SK-N-SH (cell line): ENCODE data around the gene FBXL2. TPM values are rescaled to one million over a fixed set of nuclear protein-coding genes. Genes with fewer than 3 reads are reported as not detected.

Experiments
- CTCF ChIA-PET: fragments of 300-600, 350-600 bp; formaldehyde crosslinking; extraction: SDS; loops from one replicate; lab custom pipeline; 2021; lab: Yijun Ruan, JAX
- POLR2A ChIA-PET: fragments of 350-600 bp; sonication (Branson Sonifier 250); formaldehyde crosslinking; extraction: SDS; loops from one replicate; lab custom pipeline; 2020; ENCODE audit warnings: antibody characterized with exemption, inconsistent platforms; lab: Yijun Ruan, JAX
- DNase-seq: peaks from one replicate; pipeline ENCODE4 v3.0.0; 2012
- H2AFZ ChIP-seq: fragments of 200-600 bp; sonication (generic); 2 replicates; pipeline ENCODE4 v1.8.1; 2016; ENCODE audit warnings: antibody characterized with exemption, mild to moderate bottlenecking, low read depth
- H3F3A ChIP-seq: fragments of 200-600 bp; sonication (generic); replicated peaks from 2 replicates; pipeline ENCODE3; 2016; ENCODE audit warnings: antibody characterized with exemption, mild to moderate bottlenecking; ENCODE audit not compliant: insufficient read depth
- H3K27ac ChIP-seq, 2 experiments: fragments of 200-500 bp in 1 of 2; fragments of 200-600 bp in 1 of 2; sonication (Bioruptor generic) in 1 of 2; sonication (generic), shearing (Covaris generic) in 1 of 2; 2 replicates each; pipeline versions ENCODE4 v1.5.1 to v1.6.1; 2014 to 2016; ENCODE audit warnings: low read depth in 2 of 2, inconsistent platforms in 1 of 2, low read length in 1 of 2, mild to moderate bottlenecking in 1 of 2, mixed read lengths in 1 of 2
- H3K27me3 ChIP-seq: fragments of 200-600 bp; sonication (generic), shearing (Covaris generic); 2 replicates; pipeline ENCODE4 v1.6.1; 2016; ENCODE audit warnings: mixed run types; ENCODE audit not compliant: insufficient read depth
- H3K36me3 ChIP-seq, 2 experiments: fragments of 200-500 bp in 1 of 2; fragments of 200-600 bp in 1 of 2; sonication (Bioruptor generic) in 1 of 2; sonication (generic) in 1 of 2; replicated peaks in 1 of 2; 2 replicates each; pipeline versions ENCODE3 to v1.5.1; 2014 to 2016; ENCODE audit warnings: low read length in 1 of 2, mild to moderate bottlenecking in 1 of 2; ENCODE audit not compliant: insufficient read depth in 2 of 2, control insufficient read depth in 1 of 2
- H3K4me1 ChIP-seq, 2 experiments: fragments of 200-500 bp in 1 of 2; fragments of 200-600 bp in 1 of 2; sonication (Bioruptor generic) in 1 of 2; sonication (generic), shearing (Covaris generic) in 1 of 2; 2 replicates each; pipeline versions ENCODE4 v1.5.1 to v1.6.1; 2014 to 2016; ENCODE audit warnings: low read depth in 1 of 2, low read length in 1 of 2, mixed run types in 1 of 2; ENCODE audit not compliant: insufficient read depth in 2 of 2, control insufficient read depth in 1 of 2
- H3K4me2 ChIP-seq: fragments of 200-600 bp; sonication (generic), shearing (Covaris generic); 2 replicates; pipeline ENCODE4 v1.6.1; 2017; ENCODE audit warnings: mixed run types
- H3K4me3 ChIP-seq, 2 experiments: fragments of 200-500 bp in 1 of 2; fragments of 200-600 bp in 1 of 2; sonication (Bioruptor generic) in 1 of 2; sonication (generic), shearing (Covaris generic) in 1 of 2; 2 replicates each; pipeline versions ENCODE4 v1.5.1 to v1.8.1; 2014 to 2016; ENCODE audit warnings: low read depth in 2 of 2, inconsistent platforms in 1 of 2, low read length in 1 of 2, mild to moderate bottlenecking in 1 of 2, mixed read lengths in 1 of 2, moderate library complexity in 1 of 2
- H3K79me2 ChIP-seq: fragments of 200-600 bp; sonication (generic); 2 replicates; pipeline ENCODE4 v1.8.1; 2017; ENCODE audit warnings: mild to moderate bottlenecking; ENCODE audit not compliant: insufficient read depth
- H3K9ac ChIP-seq: fragments of 200-600 bp; sonication (generic); 2 replicates; pipeline ENCODE4 v1.6.1; 2017; ENCODE audit warnings: mixed run types
- H3K9me2 ChIP-seq: fragments of 200-600 bp; sonication (generic); 2 replicates; pipeline ENCODE4 v1.6.1; 2017; ENCODE audit warnings: mixed run types
- H3K9me3 ChIP-seq: fragments of 200-600 bp; sonication (generic); 2 replicates; pipeline ENCODE4 v1.6.1; 2017; ENCODE audit warnings: mixed run types, mild to moderate bottlenecking, moderate library complexity
- H4K20me1 ChIP-seq: fragments of 200-600 bp; sonication (generic); 2 replicates; pipeline ENCODE4 v1.6.1; 2017; ENCODE audit warnings: mild to moderate bottlenecking, mixed run types; ENCODE audit not compliant: insufficient read depth
- EZH2phosphoT487 ChIP-seq: fragments of 200-600 bp; sonication (generic); IDR thresholded peaks from 2 replicates; pipeline ENCODE4 v1.6.1; 2017; ENCODE audit warnings: low read depth, mixed run types, mild to moderate bottlenecking, antibody characterized with exemption, moderate library complexity, borderline replicate concordance
- FOXJ3 ChIP-seq: sonication (generic); formaldehyde crosslinking; IDR thresholded peaks from 2 replicates; pipeline ENCODE4 v1.5.1; 2020; ENCODE audit warnings: mild to moderate bottlenecking, missing genetic modification reagents
- GATA2 ChIP-seq: sonication (generic); formaldehyde crosslinking; IDR thresholded peaks from 2 replicates; pipeline ENCODE4 v1.5.0; 2020; ENCODE audit warnings: mild to moderate bottlenecking, missing genetic modification reagents
- JUND ChIP-seq: IDR thresholded peaks from 2 replicates; pipeline ENCODE4 v1.4.0; 2012
- MEF2A ChIP-seq: IDR thresholded peaks from 2 replicates; pipeline ENCODE4 v1.4.0; 2012; ENCODE audit warnings: low read depth, borderline replicate concordance
- NFIC ChIP-seq: IDR thresholded peaks from 2 replicates; pipeline ENCODE4 v1.4.0; 2012; ENCODE audit warnings: borderline replicate concordance
- NRF1 ChIP-seq: IDR thresholded peaks from 2 replicates; pipeline ENCODE4 v1.6.1; 2012; ENCODE audit warnings: low read depth, mild to moderate bottlenecking, low read length
- POLR2AphosphoS5 ChIP-seq: IDR thresholded peaks from 2 replicates; pipeline ENCODE4 v1.6.1; 2012; ENCODE audit warnings: low read depth, low read length
- RAD21 ChIP-seq: IDR thresholded peaks from 2 replicates; pipeline ENCODE4 v1.6.1; 2012; ENCODE audit warnings: mild to moderate bottlenecking, low read length
- RFX5 ChIP-seq: IDR thresholded peaks from 2 replicates; pipeline ENCODE4 v1.6.1; 2012; ENCODE audit warnings: mild to moderate bottlenecking, improper control_type of control experiment, low read length
- SIN3A ChIP-seq: IDR thresholded peaks from 2 replicates; pipeline ENCODE4 v1.6.1; 2012; ENCODE audit warnings: low read depth, mild to moderate bottlenecking, low read length, moderate library complexity, borderline replicate concordance
- SMC3 ChIP-seq: IDR thresholded peaks from 2 replicates; pipeline ENCODE4 v1.6.1; 2012; ENCODE audit warnings: low read depth, low read length, improper control_type of control experiment
- TAF1 ChIP-seq: IDR thresholded peaks from 2 replicates; pipeline ENCODE4 v1.6.1; 2012; ENCODE audit warnings: low read depth, mild to moderate bottlenecking, low read length, moderate library complexity, borderline replicate concordance
- WGBS: methylation state at CpG from one replicate; pipeline ENCODE4 v1.1.6; 2017; ENCODE audit warnings: low lambda C conversion rate; 5-methylcytosine and 5-hydroxymethylcytosine counted together
- polyA plus RNA-seq, 3 experiments: library from polyadenylated mRNA; depleted of rRNA; stranded (reverse); fragments of >200 nt; gene quantifications; 2 replicates each; pipeline ENCODE4 v1.2.3, GENCODE V29; 2012
- TF ChIP-seq, protein P1 (sequence below): fragments of 200-600 bp; sonication (generic); IDR thresholded peaks from 2 replicates; pipeline ENCODE4 v1.6.1; 2017; ENCODE audit warnings: antibody characterized with exemption, mild to moderate bottlenecking, moderate library complexity
- TF ChIP-seq, protein P2 (sequence below): fragments of 150-350 bp; IDR thresholded peaks from 2 replicates; pipeline ENCODE4 v1.6.1; 2016; ENCODE audit warnings: mild to moderate bottlenecking, low read depth, low read length

The FBXL2 gene
- polyA plus RNA-seq, 1 of the 3 experiments (the other 2 are of a cell fraction), result 13.7 TPM

- no peak for TF ChIP-seq JUND
Observed at GRCh38 chr3:33385423-33385822, 108.2 kb downstream of the FBXL2 start (continued).

DNA sequence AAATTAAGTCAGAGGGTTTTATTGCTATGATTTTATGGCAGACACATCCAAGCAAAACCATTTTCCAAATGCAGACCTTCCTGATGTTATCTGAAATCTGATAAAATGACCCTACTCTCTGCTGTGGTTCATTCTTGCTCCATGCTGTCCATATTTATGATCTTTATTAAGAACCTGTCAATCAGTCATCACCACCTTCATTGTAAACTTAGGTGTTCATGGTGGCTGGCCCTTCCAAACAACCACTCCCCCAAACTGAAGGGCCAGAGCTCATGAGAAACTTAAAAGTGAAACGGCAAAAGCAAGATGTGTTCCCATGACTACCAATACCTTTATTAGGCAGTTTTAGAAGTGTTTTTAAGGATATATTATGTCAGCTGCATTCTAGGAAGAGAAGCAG, 109.4 kb downstream of the FBXL2 start:
- H3K9ac ChIP-seq, result no peak overlapping the region
- H3F3A ChIP-seq, result peaks cover 26% of the 10 kb centered on the region
- no peak for TF ChIP-seq GATA2
- no peak for TF ChIP-seq SIN3A
- TF ChIP-seq NRF1, result no peak
- no peak for TF ChIP-seq EZH2phosphoT487
- TF ChIP-seq SMC3, result no peak
- no peak for TF ChIP-seq RAD21
- no peak for TF ChIP-seq TAF1
- TF ChIP-seq RFX5, result no peak
- no peak for TF ChIP-seq FOXJ3
- no peak for TF ChIP-seq POLR2AphosphoS5
- H3K4me1 ChIP-seq, result peaks cover 3 to 29% of the 10 kb centered on the region in 2 experiments
- peaks cover 69 to 78% of the 10 kb centered on the region in 2 experiments for H3K36me3 ChIP-seq
- H3K4me2 ChIP-seq, result no peak overlapping the region
- H3K9me3 ChIP-seq, result no peaks in the 10 kb centered on the region
- no peak overlapping the region for H3K4me3 ChIP-seq
- H3K27ac ChIP-seq, result no peak overlapping the region
- no peak for DNase-seq
- no peaks in the 10 kb centered on the region for H4K20me1 ChIP-seq
- no peak overlapping the region for H2AFZ ChIP-seq
- ChIA-PET CTCF (interaction anchor here (2.6 to 4.9 kb wide), 2 partner anchors 14 to 400 kb away, joined by 7 to 48 read pairs; no protein-coding TSS in a partner anchor), POLR2A (no interaction called here)
- H3K79me2 ChIP-seq, result peaks cover 34% of the 10 kb centered on the region
- no peaks in the 10 kb centered on the region for H3K9me2 ChIP-seq
- H3K27me3 ChIP-seq, result no peaks in the 10 kb centered on the region
- 88% methylated on average over 1 of the region's 1 CpG for WGBS

DNA sequence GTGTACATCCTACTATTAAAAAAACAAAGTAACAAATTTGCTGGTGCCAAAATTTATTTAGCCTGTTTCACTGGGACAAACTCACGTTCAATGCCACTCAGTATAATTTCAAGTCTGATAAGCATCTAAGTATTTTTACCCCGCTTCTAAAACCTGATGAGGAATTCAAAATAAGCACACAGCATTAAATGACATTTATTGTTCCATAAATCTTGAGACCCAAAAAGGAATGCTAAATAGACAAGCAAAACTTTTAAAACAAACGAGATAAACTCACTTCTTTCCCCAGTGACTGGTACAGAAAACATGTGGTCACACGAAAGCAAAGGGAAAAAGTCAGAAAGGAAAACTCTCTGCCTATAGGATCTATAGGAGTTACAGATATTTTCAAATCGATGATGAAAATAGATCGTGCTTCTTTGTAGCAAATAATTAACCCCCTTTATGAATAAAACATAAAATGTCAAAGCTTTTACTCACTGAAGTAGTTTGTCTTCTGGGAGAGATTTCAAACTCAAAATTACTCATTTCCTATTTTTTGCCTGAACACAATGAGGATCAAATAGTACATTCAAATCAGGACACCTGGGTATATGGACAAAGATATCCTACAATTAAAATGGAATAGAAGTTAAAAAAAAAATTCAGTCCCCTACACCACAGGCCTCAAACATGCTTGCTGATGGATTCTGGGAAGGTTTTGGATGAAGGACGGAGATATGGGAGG, 111.3 kb downstream of the FBXL2 start:
- Histone ChIP-seq H3K9me2 (no peaks in the 10 kb centered on the region), H3K9ac (no peak overlapping the region), H3K27me3 (no peaks in the 10 kb centered on the region), H4K20me1 (no peaks in the 10 kb centered on the region), H3K4me3 (no peak overlapping the region), H3K36me3 (peaks cover 76 to 86% of the 10 kb centered on the region in 2 experiments), H2AFZ (no peak overlapping the region), H3K4me2 (no peak overlapping the region), H3K79me2 (peaks cover 39% of the 10 kb centered on the region), H3K4me1 (peaks cover 3 to 45% of the 10 kb centered on the region in 2 experiments), H3K9me3 (no peaks in the 10 kb centered on the region), H3K27ac (peak overlapping the region in 1 of 2 experiments; percentile 59; a peak in 2 of 4 replicates), H3F3A (peaks cover 43% of the 10 kb centered on the region)
- POLR2A ChIA-PET, result no interaction called here
- CTCF ChIA-PET, result interaction anchor here (1.3 to 3.1 kb wide), 2 partner anchors 16 to 257 kb away, joined by 4 to 8 read pairs; no protein-coding TSS in a partner anchor
- TF ChIP-seq, protein P1, sequence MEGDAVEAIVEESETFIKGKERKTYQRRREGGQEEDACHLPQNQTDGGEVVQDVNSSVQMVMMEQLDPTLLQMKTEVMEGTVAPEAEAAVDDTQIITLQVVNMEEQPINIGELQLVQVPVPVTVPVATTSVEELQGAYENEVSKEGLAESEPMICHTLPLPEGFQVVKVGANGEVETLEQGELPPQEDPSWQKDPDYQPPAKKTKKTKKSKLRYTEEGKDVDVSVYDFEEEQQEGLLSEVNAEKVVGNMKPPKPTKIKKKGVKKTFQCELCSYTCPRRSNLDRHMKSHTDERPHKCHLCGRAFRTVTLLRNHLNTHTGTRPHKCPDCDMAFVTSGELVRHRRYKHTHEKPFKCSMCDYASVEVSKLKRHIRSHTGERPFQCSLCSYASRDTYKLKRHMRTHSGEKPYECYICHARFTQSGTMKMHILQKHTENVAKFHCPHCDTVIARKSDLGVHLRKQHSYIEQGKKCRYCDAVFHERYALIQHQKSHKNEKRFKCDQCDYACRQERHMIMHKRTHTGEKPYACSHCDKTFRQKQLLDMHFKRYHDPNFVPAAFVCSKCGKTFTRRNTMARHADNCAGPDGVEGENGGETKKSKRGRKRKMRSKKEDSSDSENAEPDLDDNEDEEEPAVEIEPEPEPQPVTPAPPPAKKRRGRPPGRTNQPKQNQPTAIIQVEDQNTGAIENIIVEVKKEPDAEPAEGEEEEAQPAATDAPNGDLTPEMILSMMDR, result no peak
- TF ChIP-seq JUND, result no peak
- TF ChIP-seq NFIC, result no peak
- no peak for TF ChIP-seq GATA2
- TF ChIP-seq, protein P2, sequence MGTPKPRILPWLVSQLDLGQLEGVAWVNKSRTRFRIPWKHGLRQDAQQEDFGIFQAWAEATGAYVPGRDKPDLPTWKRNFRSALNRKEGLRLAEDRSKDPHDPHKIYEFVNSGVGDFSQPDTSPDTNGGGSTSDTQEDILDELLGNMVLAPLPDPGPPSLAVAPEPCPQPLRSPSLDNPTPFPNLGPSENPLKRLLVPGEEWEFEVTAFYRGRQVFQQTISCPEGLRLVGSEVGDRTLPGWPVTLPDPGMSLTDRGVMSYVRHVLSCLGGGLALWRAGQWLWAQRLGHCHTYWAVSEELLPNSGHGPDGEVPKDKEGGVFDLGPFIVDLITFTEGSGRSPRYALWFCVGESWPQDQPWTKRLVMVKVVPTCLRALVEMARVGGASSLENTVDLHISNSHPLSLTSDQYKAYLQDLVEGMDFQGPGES, result no peak
- TF ChIP-seq RAD21, result no peak
- TF ChIP-seq MEF2A, result no peak
- no peak for TF ChIP-seq TAF1
- DNase-seq, result no peak
- WGBS, result 68% methylated on average over 7 of the region's 7 CpGs
